ENCODE measurements around the gene FAM200A. TPM values are rescaled to one million over a fixed set of nuclear protein-coding genes. Genes with fewer than 3 reads are reported as not detected.
A peak's percentile ranks its signal among the peaks of the same experiment; 100 is the strongest.
"Not testable (repeated sequence)": the region's sequence is repeated elsewhere in the genome, so short reads cannot be mapped to it uniquely, and the experiment has no call there.

The FAM200A gene
- total RNA-seq, 1 donor from 2014 or later, result 6.8 TPM

DNA sequence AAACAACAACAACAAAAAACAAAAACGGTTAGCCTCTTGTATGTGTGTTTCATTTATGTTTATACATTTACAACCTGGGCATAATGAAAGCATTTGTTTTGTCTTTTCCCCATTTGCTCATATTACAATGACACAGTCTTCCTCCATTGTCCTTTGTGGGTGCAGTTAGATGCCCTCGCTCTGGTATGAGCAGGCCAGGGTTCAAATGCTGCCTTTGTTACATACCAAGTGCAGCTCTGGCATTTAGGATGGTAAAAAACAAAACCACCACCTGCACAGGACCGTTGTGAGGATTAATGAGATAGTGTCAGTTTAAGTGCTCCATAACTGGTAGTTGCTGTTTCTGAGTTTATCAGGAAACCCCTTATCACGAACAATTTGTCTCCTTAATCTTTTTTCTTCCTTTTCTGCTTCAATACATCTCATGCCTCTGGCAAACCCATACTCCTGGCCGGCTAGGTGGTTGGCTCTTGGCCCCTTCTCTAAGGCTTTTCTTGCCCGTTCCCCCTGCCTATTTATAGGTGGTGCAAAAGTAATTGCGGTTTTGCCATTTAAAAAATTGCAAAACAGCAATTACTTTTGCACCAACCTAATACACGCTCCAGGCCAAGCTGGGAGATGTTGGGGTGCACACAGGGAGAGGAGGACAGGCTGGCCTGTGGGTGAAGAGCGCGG is 27.5 kb upstream of the FAM200A start:
- no peaks in the 10 kb centered on the region for H3K9me3 ChIP-seq (ENCODE audit: control insufficient read depth in 3 of 3, low read length in 3 of 3)
- peaks cover 0 to 1% (median 0%) of the 10 kb centered on the region in 3 donors for H3K27me3 ChIP-seq (ENCODE audit: control insufficient read depth in 3 of 3, insufficient read depth in 3 of 3, low read length in 3 of 3)
- H3K4me1 ChIP-seq (ENCODE audit: control insufficient read depth in 3 of 3, insufficient read depth in 3 of 3, low read length in 3 of 3), result peaks cover 14 to 21% (median 18%) of the 10 kb centered on the region in 3 donors
- peaks cover 0 to 3% (median 0%) of the 10 kb centered on the region in 3 donors for H3K36me3 ChIP-seq (ENCODE audit: control insufficient read depth in 3 of 3, insufficient read depth in 3 of 3, low read length in 3 of 3)
- H3K27ac ChIP-seq (ENCODE audit: low read depth, low read length), result no peak overlapping the region
- peak overlapping the region; percentile 68 to 84 (median 75) for H3K9ac ChIP-seq (ENCODE audit: low read depth in 1 of 3, low read length in 3 of 3)
- peak overlapping the region; percentile 71 to 86 (median 82) for H3K4me3 ChIP-seq (ENCODE audit: low read length in 3 of 3)

- Histone ChIP-seq H3K4me3 (ENCODE audit: low read length in 3 of 3) (no peak overlapping the region), H3K9ac (ENCODE audit: low read depth in 1 of 3, low read length in 3 of 3) (no peak overlapping the region), H3K36me3 (ENCODE audit: control insufficient read depth in 3 of 3, insufficient read depth in 3 of 3, low read length in 3 of 3) (peaks cover 7 to 26% (median 14%) of the 10 kb centered on the region in 3 donors), H3K27ac (ENCODE audit: low read depth, low read length) (no peak overlapping the region), H3K9me3 (ENCODE audit: control insufficient read depth in 3 of 3, low read length in 3 of 3) (no peaks in the 10 kb centered on the region), H3K27me3 (ENCODE audit: control insufficient read depth in 3 of 3, insufficient read depth in 3 of 3, low read length in 3 of 3) (no peaks in the 10 kb centered on the region), H3K4me1 (ENCODE audit: control insufficient read depth in 3 of 3, insufficient read depth in 3 of 3, low read length in 3 of 3) (peaks cover 14 to 21% (median 18%) of the 10 kb centered on the region in 3 donors)
Measured at GRCh38 chr7:99576251-99576650, 24.3 kb upstream of the FAM200A start.

- Histone ChIP-seq H3K4me1 (ENCODE audit: control insufficient read depth in 3 of 3, insufficient read depth in 3 of 3, low read length in 3 of 3) (peaks cover 3 to 9% (median 6%) of the 10 kb centered on the region in 3 donors), H3K4me3 (ENCODE audit: low read length in 3 of 3) (no peak overlapping the region), H3K27ac (ENCODE audit: low read depth, low read length) (no peak overlapping the region), H3K36me3 (ENCODE audit: control insufficient read depth in 3 of 3, insufficient read depth in 3 of 3, low read length in 3 of 3) (peaks cover 11 to 45% (median 23%) of the 10 kb centered on the region in 3 donors), H3K9ac (ENCODE audit: low read depth in 1 of 3, low read length in 3 of 3) (no peak overlapping the region), H3K9me3 (ENCODE audit: control insufficient read depth in 3 of 3, low read length in 3 of 3) (no peaks in the 10 kb centered on the region), H3K27me3 (ENCODE audit: control insufficient read depth in 3 of 3, insufficient read depth in 3 of 3, low read length in 3 of 3) (no peaks in the 10 kb centered on the region)
Measured at GRCh38 chr7:99573257-99573656, 21.3 kb upstream of the FAM200A start.

- H3K4me3 ChIP-seq (ENCODE audit: low read length in 3 of 3), result no peak overlapping the region
- H3K4me1 ChIP-seq (ENCODE audit: control insufficient read depth in 3 of 3, insufficient read depth in 3 of 3, low read length in 3 of 3), result no peaks in the 10 kb centered on the region
- H3K9ac ChIP-seq (ENCODE audit: low read depth in 1 of 3, low read length in 3 of 3), result no peak overlapping the region
- no peaks in the 10 kb centered on the region for H3K27me3 ChIP-seq (ENCODE audit: control insufficient read depth in 3 of 3, insufficient read depth in 3 of 3, low read length in 3 of 3)
- H3K9me3 ChIP-seq (ENCODE audit: control insufficient read depth in 3 of 3, low read length in 3 of 3), result no peaks in the 10 kb centered on the region
- peaks cover 11 to 45% (median 23%) of the 10 kb centered on the region in 3 donors for H3K36me3 ChIP-seq (ENCODE audit: control insufficient read depth in 3 of 3, insufficient read depth in 3 of 3, low read length in 3 of 3)
- H3K27ac ChIP-seq (ENCODE audit: low read depth, low read length), result no peak overlapping the region
Measured at GRCh38 chr7:99571768-99572167, 19.9 kb upstream of the FAM200A start.

DNA sequence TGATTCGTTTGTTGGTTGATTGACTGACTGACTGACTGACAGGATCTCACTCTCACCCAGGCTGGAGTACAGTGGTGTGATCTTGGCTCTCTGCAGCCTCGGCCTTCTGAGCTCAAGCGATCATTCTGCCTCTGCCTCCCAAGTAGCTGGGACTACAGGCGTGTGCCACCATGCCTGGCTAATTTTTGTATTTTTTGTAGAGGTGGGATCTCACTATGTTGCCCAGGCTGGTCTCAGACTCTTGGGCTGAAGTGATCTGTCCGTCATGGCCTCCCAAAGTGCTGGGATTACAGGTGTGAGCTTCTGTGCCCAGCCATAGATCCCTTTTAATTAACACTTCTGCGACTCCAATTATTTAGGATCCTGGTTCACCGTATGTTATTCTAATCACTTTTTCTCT is 16.9 kb upstream of the FAM200A start:
- not testable (repeated sequence) for H3K4me3 ChIP-seq (ENCODE audit: low read length in 3 of 3); H3K27ac ChIP-seq (ENCODE audit: low read depth, low read length); H3K9me3 ChIP-seq (ENCODE audit: control insufficient read depth in 3 of 3, low read length in 3 of 3); H3K4me1 ChIP-seq (ENCODE audit: control insufficient read depth in 3 of 3, insufficient read depth in 3 of 3, low read length in 3 of 3); H3K27me3 ChIP-seq (ENCODE audit: control insufficient read depth in 3 of 3, insufficient read depth in 3 of 3, low read length in 3 of 3); H3K9ac ChIP-seq (ENCODE audit: low read depth in 1 of 3, low read length in 3 of 3)
- peaks cover 24 to 60% (median 41%) of the 10 kb centered on the region in 3 donors for H3K36me3 ChIP-seq (ENCODE audit: control insufficient read depth in 3 of 3, insufficient read depth in 3 of 3, low read length in 3 of 3)

DNA sequence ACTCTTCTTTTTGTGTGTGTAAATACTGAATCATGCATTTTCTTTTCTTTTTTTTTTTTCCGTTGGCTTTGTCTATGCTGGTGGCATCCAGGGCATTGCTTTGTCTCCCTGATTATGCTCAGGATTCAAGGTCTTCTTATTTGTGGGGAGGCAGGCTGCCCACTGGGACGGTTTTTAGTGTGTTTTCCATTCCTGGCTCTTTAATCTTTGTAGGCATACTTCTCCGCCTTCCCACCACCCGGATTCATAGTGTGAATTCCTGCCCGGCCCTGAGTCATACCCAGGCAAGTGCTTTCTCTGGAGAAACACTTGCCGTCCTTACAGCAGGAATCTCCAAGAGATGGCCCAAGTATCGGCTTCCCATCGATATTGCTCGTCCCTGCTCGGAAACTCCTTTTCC is 11.7 kb upstream of the FAM200A start:
- no peak overlapping the region for H3K27ac ChIP-seq (ENCODE audit: low read depth, low read length)
- peaks cover 44 to 54% (median 49%) of the 10 kb centered on the region in 3 donors for H3K36me3 ChIP-seq (ENCODE audit: control insufficient read depth in 3 of 3, insufficient read depth in 3 of 3, low read length in 3 of 3)
- H3K4me3 ChIP-seq (ENCODE audit: low read length in 3 of 3), result no peak overlapping the region
- H3K9ac ChIP-seq (ENCODE audit: low read depth in 1 of 3, low read length in 3 of 3), result no peak overlapping the region
- H3K9me3 ChIP-seq (ENCODE audit: control insufficient read depth in 3 of 3, low read length in 3 of 3), result no peaks in the 10 kb centered on the region
- no peaks in the 10 kb centered on the region for H3K27me3 ChIP-seq (ENCODE audit: control insufficient read depth in 3 of 3, insufficient read depth in 3 of 3, low read length in 3 of 3)
- peaks cover 11 to 23% (median 13%) of the 10 kb centered on the region in 3 donors for H3K4me1 ChIP-seq (ENCODE audit: control insufficient read depth in 3 of 3, insufficient read depth in 3 of 3, low read length in 3 of 3)

DNA sequence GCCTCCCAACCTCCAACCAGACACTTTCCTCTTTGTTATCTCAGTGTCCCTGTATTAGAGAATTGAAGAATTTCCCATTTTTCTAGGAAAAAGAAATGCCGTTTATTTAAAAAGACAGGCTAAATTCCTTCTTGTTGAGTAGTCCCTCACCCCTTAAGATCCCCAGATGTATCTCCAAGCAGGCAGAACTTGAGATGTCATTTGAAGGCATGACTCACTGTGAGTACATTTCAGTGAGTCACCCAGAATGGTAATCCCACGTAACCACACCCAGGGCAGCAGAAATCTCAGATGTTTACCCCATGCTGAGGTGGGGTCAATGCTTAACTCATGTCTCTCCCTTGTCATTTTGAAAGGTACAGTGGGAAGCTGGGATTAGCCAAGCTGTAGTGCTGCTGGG is 10.9 kb upstream of the FAM200A start:
- H3K36me3 ChIP-seq (ENCODE audit: control insufficient read depth in 3 of 3, insufficient read depth in 3 of 3, low read length in 3 of 3), result peaks cover 42 to 52% (median 47%) of the 10 kb centered on the region in 3 donors

GRCh38 chr7:99562114-99562784 is 10.3 kb upstream of the FAM200A start:
- peaks cover 11 to 32% (median 19%) of the 10 kb centered on the region in 3 donors for H3K4me1 ChIP-seq (ENCODE audit: control insufficient read depth in 3 of 3, insufficient read depth in 3 of 3, low read length in 3 of 3)
- no peaks in the 10 kb centered on the region for H3K27me3 ChIP-seq (ENCODE audit: control insufficient read depth in 3 of 3, insufficient read depth in 3 of 3, low read length in 3 of 3)
- H3K4me3 ChIP-seq (ENCODE audit: low read length in 3 of 3), result no peak overlapping the region
- no peaks in the 10 kb centered on the region for H3K9me3 ChIP-seq (ENCODE audit: control insufficient read depth in 3 of 3, low read length in 3 of 3)
- H3K27ac ChIP-seq (ENCODE audit: low read depth, low read length), result peak overlapping the region; percentile 9
- peak overlapping the region in 1 of 3 donors; percentile 11 for H3K9ac ChIP-seq (ENCODE audit: low read depth in 1 of 3, low read length in 3 of 3)
- peaks cover 42 to 53% (median 47%) of the 10 kb centered on the region in 3 donors for H3K36me3 ChIP-seq (ENCODE audit: control insufficient read depth in 3 of 3, insufficient read depth in 3 of 3, low read length in 3 of 3)

More for the DNA sequence above, 10.9 kb upstream of the FAM200A start:
- no peaks in the 10 kb centered on the region for H3K9me3 ChIP-seq (ENCODE audit: control insufficient read depth in 3 of 3, low read length in 3 of 3)
- H3K27ac ChIP-seq (ENCODE audit: low read depth, low read length), result peak overlapping the region; percentile 9
- peaks cover 11 to 27% (median 13%) of the 10 kb centered on the region in 3 donors for H3K4me1 ChIP-seq (ENCODE audit: control insufficient read depth in 3 of 3, insufficient read depth in 3 of 3, low read length in 3 of 3)
- peak overlapping the region in 2 of 3 donors; percentile 11 to 43 for H3K9ac ChIP-seq (ENCODE audit: low read depth in 1 of 3, low read length in 3 of 3)
- no peaks in the 10 kb centered on the region for H3K27me3 ChIP-seq (ENCODE audit: control insufficient read depth in 3 of 3, insufficient read depth in 3 of 3, low read length in 3 of 3)
- H3K4me3 ChIP-seq (ENCODE audit: low read length in 3 of 3), result no peak overlapping the region

DNA sequence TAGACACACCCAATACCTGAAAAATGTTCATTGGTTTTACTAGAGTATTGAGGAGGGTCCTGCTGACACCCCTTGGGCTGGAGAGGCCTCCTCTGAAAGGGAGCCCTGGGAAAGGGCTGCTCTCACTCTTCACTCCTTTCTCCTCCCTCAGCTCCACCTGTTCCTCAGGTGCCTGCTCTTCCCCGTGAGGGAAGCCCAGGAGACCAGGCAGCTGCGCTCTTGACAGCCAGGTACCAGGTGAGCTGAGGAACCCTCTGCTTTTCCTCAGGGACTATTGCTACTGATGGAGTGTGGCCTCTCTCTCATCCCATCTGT is 9.8 kb upstream of the FAM200A start:
- H3K36me3 ChIP-seq (ENCODE audit: control insufficient read depth in 3 of 3, insufficient read depth in 3 of 3, low read length in 3 of 3), result peaks cover 42 to 56% (median 47%) of the 10 kb centered on the region in 3 donors
- no peak overlapping the region for H3K4me3 ChIP-seq (ENCODE audit: low read length in 3 of 3)
- H3K9ac ChIP-seq (ENCODE audit: low read depth in 1 of 3, low read length in 3 of 3), result no peak overlapping the region
- peaks cover 14 to 36% (median 25%) of the 10 kb centered on the region in 3 donors for H3K4me1 ChIP-seq (ENCODE audit: control insufficient read depth in 3 of 3, insufficient read depth in 3 of 3, low read length in 3 of 3)
- no peaks in the 10 kb centered on the region for H3K27me3 ChIP-seq (ENCODE audit: control insufficient read depth in 3 of 3, insufficient read depth in 3 of 3, low read length in 3 of 3)
- no peak overlapping the region for H3K27ac ChIP-seq (ENCODE audit: low read depth, low read length)
- H3K9me3 ChIP-seq (ENCODE audit: control insufficient read depth in 3 of 3, low read length in 3 of 3), result no peaks in the 10 kb centered on the region
